K562 (cell line): ENCODE results near the gene FGF14. TPM values are rescaled to one million over a fixed set of nuclear protein-coding genes. Genes with fewer than 3 reads are reported as not detected.

Experiments used
- ATAC-seq: fragments of 200-7000 bp; cut with Tn5 transposase; 3 replicates; pipeline ENCODE4 v1.9.1; 2020; ENCODE audit warnings: moderate library complexity
- BruUV-seq: library from RNA; stranded (reverse); fragments of 400-500 nt; replicated peaks from 2 replicates; lab custom pipeline; 2021; lab: Mats Ljungman, UMichigan
- CTCF ChIA-PET: fragments of 300-600 bp; formaldehyde crosslinking; extraction: SDS; loops from one replicate; lab custom pipeline; 2021; ENCODE audit warnings: low intra/inter-chr PET ratio; lab: Yijun Ruan, JAX
- POLR2A ChIA-PET: fragments of 300-600, 350-650 bp; sonication (Branson Sonifier 250); formaldehyde crosslinking; extraction: SDS; loops from one replicate; lab custom pipeline; 2021; ENCODE audit warnings: antibody characterized with exemption, inconsistent platforms; lab: Yijun Ruan, JAX
- DNase-seq, 4 experiments: peaks; one replicate each; pipeline versions ENCODE4 v3.0.0 to v3.0.0-alpha.2; 2011 to 2018; ENCODE audit warnings: low spot score in 3 of 4, mixed read lengths in 3 of 4; ENCODE audit errors: extremely low read depth in 1 of 4
- FAIRE-seq: peaks from 2 replicates; lab custom pipeline; 2011; peaks lifted over from hg19 to GRCh38; lab: Jason Lieb, UNC
- H2AFZ ChIP-seq: 2 replicates; pipeline ENCODE4 v1.6.0; 2011; ENCODE audit warnings: low read depth, low read length, control low read depth, inconsistent platforms
- H3K27ac ChIP-seq: fragments of 200-600 bp; 3 replicates; pipeline ENCODE4 v1.8.0; 2011; ENCODE audit warnings: low read depth, mild to moderate bottlenecking, control low read depth, inconsistent platforms, low read length, moderate library complexity, mixed read lengths; ENCODE audit errors: extremely low read depth
- H3K27me3 ChIP-seq, 2 experiments: fragments of 300-600 bp in 1 of 2; 2 replicates in 1 of 2; 3 replicates in 1 of 2; pipeline versions ENCODE4 v1.6.0 to v1.8.0; 2011; ENCODE audit warnings: inconsistent platforms in 2 of 2, low read length in 2 of 2, mild to moderate bottlenecking in 1 of 2, mixed read lengths in 1 of 2, moderate library complexity in 1 of 2; ENCODE audit not compliant: control insufficient read depth in 2 of 2, insufficient read depth in 2 of 2
- H3K36me3 ChIP-seq: fragments of 300-600 bp; 3 replicates; pipeline ENCODE4 v1.8.0; 2011; ENCODE audit warnings: mild to moderate bottlenecking, low read length, inconsistent platforms; ENCODE audit not compliant: control insufficient read depth, insufficient read depth
- H3K4me1 ChIP-seq, 2 experiments: fragments of 200-600 bp in 1 of 2; replicated peaks in 1 of 2; 2 replicates in 1 of 2; 3 replicates in 1 of 2; pipeline versions ENCODE4 v1.5.1 to v1.8.0; 2011; ENCODE audit warnings: inconsistent platforms in 2 of 2, low read length in 2 of 2, mild to moderate bottlenecking in 1 of 2, mixed read lengths in 1 of 2, moderate library complexity in 1 of 2; ENCODE audit not compliant: control insufficient read depth in 2 of 2, insufficient read depth in 2 of 2
- H3K4me2 ChIP-seq: 2 replicates; pipeline ENCODE4 v1.6.1; 2011; ENCODE audit warnings: low read length, control low read depth, inconsistent platforms, mixed read lengths; ENCODE audit not compliant: insufficient read depth
- H3K4me3 ChIP-seq: fragments of 200-600 bp; sonication (generic), shearing (Covaris generic); 2 replicates; pipeline ENCODE4 v1.5.1; 2016; ENCODE audit warnings: control low read depth, inconsistent platforms
- H3K79me2 ChIP-seq: fragments of 200-600 bp; 3 replicates; pipeline ENCODE4 v1.8.0; 2011; ENCODE audit warnings: low read length, inconsistent platforms; ENCODE audit not compliant: control insufficient read depth, insufficient read depth
- H3K9ac ChIP-seq, 2 experiments: 2 replicates each; pipeline versions ENCODE4 v1.6.0 to v1.6.1; 2011; ENCODE audit warnings: low read depth in 2 of 2, low read length in 2 of 2, control low read depth in 1 of 2, inconsistent platforms in 1 of 2, mild to moderate bottlenecking in 1 of 2, mixed read lengths in 1 of 2; ENCODE audit not compliant: insufficient read depth in 1 of 2
- H3K9me1 ChIP-seq: one replicate; pipeline ENCODE4 v1.6.0; 2011; ENCODE audit warnings: inconsistent platforms, mild to moderate bottlenecking, low read length, moderate library complexity; ENCODE audit not compliant: control insufficient read depth, insufficient read depth
- H3K9me3 ChIP-seq: replicated peaks from 2 replicates; pipeline ENCODE4 v1.5.1; 2011; ENCODE audit warnings: low read depth, low read length, inconsistent platforms; ENCODE audit not compliant: control insufficient read depth, insufficient read depth
- H4K20me1 ChIP-seq: replicated peaks from 2 replicates; pipeline ENCODE4 v1.6.1; 2011; ENCODE audit warnings: low read length, inconsistent platforms, mixed read lengths; ENCODE audit not compliant: control insufficient read depth, insufficient read depth
- ARID3A ChIP-seq: IDR thresholded peaks from 2 replicates; pipeline ENCODE4 v1.6.1; 2012; ENCODE audit warnings: low read depth, low read length, improper control_type of control experiment, borderline replicate concordance
- CHCHD3 ChIP-seq: fragments of 250-450 bp; sonication (Bioruptor Pico); IDR thresholded peaks from 2 replicates; pipeline ENCODE4 v2.1.2; 2022; ENCODE audit warnings: mild to moderate bottlenecking
- CTBP1 ChIP-seq: fragments of 450-650 bp; IDR thresholded peaks from 2 replicates; pipeline ENCODE4 v1.6.1; 2016; ENCODE audit warnings: borderline replicate concordance
- DACH1 ChIP-seq: fragments of 450-650 bp; IDR thresholded peaks from 2 replicates; pipeline ENCODE4 v1.6.1; 2018; ENCODE audit not compliant: partially characterized antibody
- MYNN ChIP-seq, 2 experiments: sonication (generic); formaldehyde crosslinking in 1 of 2; IDR thresholded peaks; 2 replicates each; pipeline versions ENCODE4 v1.5.0 to v1.6.1; 2016 to 2020; ENCODE audit warnings: antibody characterized with exemption in 1 of 2, missing genetic modification reagents in 1 of 2
- NR2C1 ChIP-seq, 2 experiments: fragments of 450-650 bp; IDR thresholded peaks; 2 replicates each; pipeline ENCODE4 v1.6.1; 2017; ENCODE audit warnings: mild to moderate bottlenecking in 2 of 2, antibody characterized with exemption in 1 of 2, inconsistent platforms in 1 of 2, missing compliant biosample characterization in 1 of 2, missing genetic modification characterization in 1 of 2
- RNF219 ChIP-seq: fragments of 250-450 bp; sonication (Bioruptor Pico); IDR thresholded peaks from 2 replicates; pipeline ENCODE4 v1.5.0; 2022; ENCODE audit warnings: mild to moderate bottlenecking
- U2AF1 ChIP-seq: fragments of 200-400 bp; formaldehyde crosslinking; optimal IDR thresholded peaks from 2 replicates; pipeline ENCODE3; 2017; ENCODE audit warnings: mild to moderate bottlenecking, low read depth, low read length, moderate library complexity
- WGBS: fragments of 100-300 bp; shearing (Covaris generic); methylation state at CpG from one replicate; pipeline ENCODE4 v1.1.6; 2016; ENCODE audit warnings: low coverage, mixed read lengths; ENCODE audit not compliant: insufficient coverage; ENCODE audit errors: missing lambda C conversion rate; 5-methylcytosine and 5-hydroxymethylcytosine counted together
- in situ Hi-C: fragments of 300-500 bp; cut with MboI; formaldehyde crosslinking; loops from 4 replicates; pipeline ENCODE4 v1.15.0; 2018; ENCODE audit warnings: inconsistent platforms, mixed read lengths
- intact Hi-C: fragments of 100-400 bp; cut with micrococcal nuclease; formaldehyde crosslinking; loops from 2 replicates; pipeline ENCODE4 v1.14.2; 2022
- polyA plus RNA-seq, 8 experiments: library from polyadenylated mRNA; depleted of rRNA in 4 of 8; stranded (reverse) in 5 of 8; unstranded in 3 of 8; fragments of >200 nt; fragmentation: Nextera tagmentation in 2 of 8; fragmentation: Illumina TruSeq in 1 of 8; extraction: Ambion mirVana in 2 of 8; extraction: Trizol in 1 of 8; gene quantifications; 2 replicates each; pipeline versions ENCODE4 v1.2.1 to v1.2.3, GENCODE V29; 2011 to 2014; ENCODE audit warnings: inconsistent platforms in 1 of 8, missing spikeins in 1 of 8
- total RNA-seq, 7 experiments: library from RNA; depleted of rRNA in 6 of 7; stranded (reverse); fragments of >200 nt in 6 of 7; fragmentation: Illumina TruSeq in 2 of 7; extraction: Trizol in 2 of 7; gene quantifications; 2 replicates each; pipeline versions ENCODE4 v1.2.1 to v1.2.3, GENCODE V29; 2011 to 2021; ENCODE audit warnings: low replicate concordance in 1 of 7

Gene FGF14
- total and polyA plus RNA-seq, 9 of the 15 experiments (the other 6 are each of a cell fraction or from before 2014, with no cell fraction given): not detected

- FAIRE-seq (no peak), DNase-seq (no peak), ATAC-seq (no peak)
- Histone ChIP-seq H4K20me1 (no peaks in the 10 kb centered on the region), H3K4me1 (no peaks in the 10 kb centered on the region), H3K9me3 (no peaks in the 10 kb centered on the region), H2AFZ (no peak overlapping the region), H3K27me3 (no peaks in the 10 kb centered on the region), H3K4me2 (no peak overlapping the region), H3K9me1 (no peaks in the 10 kb centered on the region), H3K4me3 (no peak overlapping the region), H3K36me3 (no peaks in the 10 kb centered on the region), H3K9ac (no peak overlapping the region), H3K79me2 (no peaks in the 10 kb centered on the region), H3K27ac (no peak overlapping the region)
- intact Hi-C loops: no loop called here
- no TSS peak for BruUV-seq
- CTCF ChIA-PET: no interaction called here
- POLR2A ChIA-PET: no interaction called here
- WGBS: 4% methylated on average over 10 of the region's 14 CpGs
- in situ Hi-C loops: no loop called here
- TF ChIP-seq ARID3A: no peak
- TF ChIP-seq RNF219 (CRISPR knock-in tag): no peak
- TF ChIP-seq DACH1: no peak
- no peak for TF ChIP-seq CTBP1
- TF ChIP-seq CHCHD3: no peak
- TF ChIP-seq U2AF1: no peak
- TF ChIP-seq MYNN (IDR thresholded peaks at IDR 0.05): no peak
- TF ChIP-seq MYNN (CRISPR knock-in tag; IDR thresholded peaks at IDR 0.05): no peak
- no peak for TF ChIP-seq NR2C1 (IDR thresholded peaks at IDR 0.05)
- TF ChIP-seq NR2C1 (tag; IDR thresholded peaks at IDR 0.05): no peak
Observed at GRCh38 chr13:101917833-101918661, 483.8 kb downstream of the FGF14 start.
